IMR-90 (cell line): ENCODE measurements around the gene SVEP1. TPM values are rescaled to one million over a fixed set of nuclear protein-coding genes. Genes with fewer than 3 reads are reported as not detected.

ENCODE experiments used
- ATAC-seq: fragments of 200-7000 bp; cut with Tn5 transposase; 2 replicates; pipeline ENCODE4 v1.9.1; 2020; ENCODE audit warnings: low read depth, mild to moderate bottlenecking, moderate library complexity
- BruUV-seq: library from RNA; stranded (reverse); fragments of 400-500 nt; replicated peaks from 2 replicates; lab custom pipeline; 2021; lab: Mats Ljungman, UMichigan
- CTCF ChIA-PET: fragments of 300-600 bp; formaldehyde crosslinking; extraction: SDS; loops from one replicate; lab custom pipeline; 2021; ENCODE audit warnings: antibody characterized with exemption; lab: Yijun Ruan, JAX
- POLR2A ChIA-PET: fragments of 300-600 bp; sonication (Branson Sonifier 250); formaldehyde crosslinking; loops from one replicate; lab custom pipeline; 2022; ENCODE audit warnings: antibody characterized with exemption; ENCODE audit not compliant: unreplicated experiment; lab: Charles Lee
- DNase-seq: peaks from one replicate; pipeline ENCODE4 v3.0.0; 2013
- H2AFZ ChIP-seq: replicated peaks from 2 replicates; pipeline ENCODE3; 2013; ENCODE audit warnings: low read length, mild to moderate bottlenecking; ENCODE audit not compliant: poor library complexity
- H2AK5ac ChIP-seq: 2 replicates; pipeline ENCODE4 v1.6.1; 2013; ENCODE audit warnings: low read depth, low read length, inconsistent platforms
- H2AK9ac ChIP-seq: replicated peaks from 2 replicates; pipeline ENCODE3; 2013; ENCODE audit warnings: mild to moderate bottlenecking, low read depth, low read length, moderate library complexity; ENCODE audit not compliant: poor library complexity
- H2BK120ac ChIP-seq: 2 replicates; pipeline ENCODE4 v1.6.1; 2013; ENCODE audit warnings: low read depth, low read length, inconsistent platforms
- H2BK15ac ChIP-seq: 3 replicates; pipeline ENCODE4 v1.6.1; 2013; ENCODE audit warnings: low read depth, low read length, inconsistent platforms
- H2BK20ac ChIP-seq: 2 replicates; pipeline ENCODE4 v1.6.1; 2013; ENCODE audit warnings: low read depth, mild to moderate bottlenecking, inconsistent platforms, low read length, moderate library complexity
- H2BK5ac ChIP-seq: 2 replicates; pipeline ENCODE4 v1.6.1; 2013; ENCODE audit warnings: mild to moderate bottlenecking, low read depth, low read length, inconsistent platforms; ENCODE audit not compliant: poor library complexity, severe bottlenecking
- H3K14ac ChIP-seq: replicated peaks from 2 replicates; pipeline ENCODE4 v1.6.1; 2013; ENCODE audit warnings: low read depth, low read length, inconsistent platforms
- H3K18ac ChIP-seq: 2 replicates; pipeline ENCODE4 v1.6.1; 2013; ENCODE audit warnings: low read depth, low read length, control low read depth
- H3K23ac ChIP-seq: 2 replicates; pipeline ENCODE4 v1.6.1; 2013; ENCODE audit warnings: low read depth, low read length, inconsistent platforms
- H3K27ac ChIP-seq: 2 replicates; pipeline ENCODE4 v1.5.1; 2013; ENCODE audit warnings: mild to moderate bottlenecking, control low read depth, low read length; ENCODE audit not compliant: insufficient read depth
- H3K27me3 ChIP-seq: 2 replicates; pipeline ENCODE4 v1.6.1; 2013; ENCODE audit warnings: low read length; ENCODE audit not compliant: control insufficient read depth, insufficient read depth
- H3K36me3 ChIP-seq: 2 replicates; pipeline ENCODE4 v1.6.1; 2013; ENCODE audit warnings: low read length, mixed read lengths; ENCODE audit not compliant: control insufficient read depth, insufficient read depth
- H3K4ac ChIP-seq: 2 replicates; pipeline ENCODE4 v1.6.1; 2013; ENCODE audit warnings: low read depth, low read length, inconsistent platforms
- H3K4me1 ChIP-seq: 2 replicates; pipeline ENCODE4 v1.6.1; 2013; ENCODE audit warnings: low read length, mixed read lengths; ENCODE audit not compliant: control insufficient read depth, insufficient read depth
- H3K4me2 ChIP-seq: 2 replicates; pipeline ENCODE4 v1.6.1; 2013; ENCODE audit warnings: low read depth, mild to moderate bottlenecking, control low read depth, low read length, moderate library complexity
- H3K4me3 ChIP-seq: 2 replicates; pipeline ENCODE4 v1.5.1; 2013; ENCODE audit warnings: low read depth, mild to moderate bottlenecking, control low read depth, low read length, moderate library complexity; ENCODE audit not compliant: insufficient read depth
- H3K56ac ChIP-seq: 2 replicates; pipeline ENCODE4 v1.6.1; 2013; ENCODE audit warnings: low read length, inconsistent platforms; ENCODE audit not compliant: insufficient read depth; ENCODE audit errors: extremely low read depth
- H3K79me1 ChIP-seq, 2 experiments: 2 replicates each; pipeline ENCODE4 v1.6.1; 2013; ENCODE audit warnings: low read length in 2 of 2, inconsistent platforms in 1 of 2, low read depth in 1 of 2
- H3K9ac ChIP-seq: 2 replicates; pipeline ENCODE4 v1.6.1; 2013; ENCODE audit warnings: low read depth, low read length, control low read depth
- H3K9me1 ChIP-seq: 2 replicates; pipeline ENCODE4 v1.6.1; 2013; ENCODE audit warnings: low read length, inconsistent platforms; ENCODE audit not compliant: insufficient read depth
- H3K9me3 ChIP-seq: 2 replicates; pipeline ENCODE4 v1.6.1; 2013; ENCODE audit warnings: low read length; ENCODE audit not compliant: control insufficient read depth, insufficient read depth
- H4K20me1 ChIP-seq: 2 replicates; pipeline ENCODE4 v1.6.1; 2013; ENCODE audit warnings: low read length, inconsistent platforms; ENCODE audit not compliant: insufficient read depth
- H4K5ac ChIP-seq: 2 replicates; pipeline ENCODE4 v1.6.1; 2013; ENCODE audit warnings: mild to moderate bottlenecking, low read depth, low read length, control low read depth
- H4K8ac ChIP-seq, 2 experiments: 2 replicates each; pipeline ENCODE4 v1.6.1; 2013; ENCODE audit warnings: low read depth in 2 of 2, low read length in 2 of 2, control low read depth in 1 of 2, inconsistent platforms in 1 of 2
- H4K91ac ChIP-seq: 2 replicates; pipeline ENCODE4 v1.6.1; 2013; ENCODE audit warnings: low read depth, low read length, inconsistent platforms; ENCODE audit not compliant: insufficient read depth
- BHLHE40 ChIP-seq: fragments of 150-350 bp; IDR thresholded peaks from 2 replicates; pipeline ENCODE4 v1.6.1; 2016; ENCODE audit warnings: mild to moderate bottlenecking, low read depth, low read length
- CEBPB ChIP-seq: IDR thresholded peaks from 2 replicates; pipeline ENCODE4 v1.6.1; 2012; ENCODE audit warnings: low read depth, low read length, improper control_type of control experiment
- CHD1 ChIP-seq: IDR thresholded peaks from 2 replicates; pipeline ENCODE4 v1.6.1; 2012; ENCODE audit warnings: low read depth, low read length, improper control_type of control experiment
- CTCF ChIP-seq: conservative IDR thresholded peaks from 2 replicates; pipeline ENCODE4 v1.5.1; 2012; ENCODE audit warnings: mild to moderate bottlenecking, low read depth, low read length, improper control_type of control experiment
- FOS ChIP-seq: fragments of 150-350 bp; IDR thresholded peaks from 2 replicates; pipeline ENCODE4 v1.6.1; 2016; ENCODE audit warnings: low read depth, low read length
- MAFK ChIP-seq: IDR thresholded peaks from 2 replicates; pipeline ENCODE4 v1.6.1; 2012; ENCODE audit warnings: low read depth, low read length, improper control_type of control experiment
- MAZ ChIP-seq: IDR thresholded peaks from 2 replicates; pipeline ENCODE4 v1.6.1; 2012; ENCODE audit warnings: low read depth, mild to moderate bottlenecking, low read length, improper control_type of control experiment, moderate library complexity, borderline replicate concordance
- MXI1 ChIP-seq: IDR thresholded peaks from 2 replicates; pipeline ENCODE4 v1.6.1; 2012; ENCODE audit warnings: low read depth, mild to moderate bottlenecking, low read length, moderate library complexity, borderline replicate concordance
- POLR2A ChIP-seq: IDR thresholded peaks from 2 replicates; pipeline ENCODE4 v1.6.1; 2012; ENCODE audit warnings: mild to moderate bottlenecking, low read depth, low read length
- RAD21 ChIP-seq: IDR thresholded peaks from 2 replicates; pipeline ENCODE4 v1.6.1; 2012; ENCODE audit warnings: low read length, improper control_type of control experiment
- RCOR1 ChIP-seq: IDR thresholded peaks from 2 replicates; pipeline ENCODE4 v1.6.1; 2012; ENCODE audit warnings: mild to moderate bottlenecking, low read length, improper control_type of control experiment; ENCODE audit not compliant: insufficient replicate concordance
- SMC3 ChIP-seq: fragments of 150-350 bp; IDR thresholded peaks from 2 replicates; pipeline ENCODE4 v1.6.1; 2016; ENCODE audit warnings: low read depth, mild to moderate bottlenecking, antibody characterized with exemption, low read length, moderate library complexity
- USF2 ChIP-seq: fragments of 150-350 bp; IDR thresholded peaks from 2 replicates; pipeline ENCODE4 v1.6.1; 2017; ENCODE audit warnings: mild to moderate bottlenecking, antibody characterized with exemption, low read length, low read depth
- WGBS, 2 experiments: methylation state at CpG; one replicate each; pipeline versions ENCODE4 v1.1.5 to v1.1.7; 2013; ENCODE audit warnings: missing lambda C conversion rate in 2 of 2; ENCODE audit not compliant: insufficient read length in 1 of 2; ENCODE audit errors: extremely low coverage in 2 of 2; 5-methylcytosine and 5-hydroxymethylcytosine counted together
- dilution Hi-C: fragments of 300-500 bp; cut with HindIII; formaldehyde crosslinking; loops from one replicate; pipeline ENCODE4 v1.14.3; 2018; ENCODE audit warnings: low sequenced_read_pairs; ENCODE audit not compliant: unreplicated experiment
- in situ Hi-C: fragments of 300-500 bp; cut with MboI; formaldehyde crosslinking; loops from 3 replicates; pipeline ENCODE4 v1.14.3; 2019; ENCODE audit warnings: low sequenced_read_pairs, inconsistent platforms, mixed read lengths
- intact Hi-C: fragments of 100-400 bp; cut with micrococcal nuclease; formaldehyde crosslinking; loops from 2 replicates; pipeline ENCODE4 v1.10.0; 2022
- polyA plus RNA-seq, 3 experiments: library from polyadenylated mRNA; depleted of rRNA; stranded (reverse); fragments of >200 nt; gene quantifications; 2 replicates each; pipeline ENCODE4 v1.2.3, GENCODE V29; 2012; ENCODE audit warnings: low replicate concordance in 1 of 3
- total RNA-seq: library from RNA; depleted of rRNA; stranded (reverse); fragments of >200 nt; gene quantifications from 2 replicates; pipeline ENCODE4 v1.2.3, GENCODE V29; 2012
- TF ChIP-seq, protein P1 (sequence below): fragments of 150-350 bp; IDR thresholded peaks from 2 replicates; pipeline ENCODE4 v1.6.1; 2016; ENCODE audit warnings: low read depth, mild to moderate bottlenecking, low read length, moderate library complexity, borderline replicate concordance

SVEP1 gene
- total and polyA plus RNA-seq, 2 of the 4 experiments (the other 2 are of a cell fraction) = 4.8 to 16.7 TPM

GRCh38 chr9:110391826-110392485 is 187.6 kb downstream of the SVEP1 start:
- Histone ChIP-seq H3K27ac (no peak overlapping the region), H2AFZ (no peak overlapping the region), H4K20me1 (no peaks in the 10 kb centered on the region), H3K9me3 (0 out of 2 replicates have a peak, but pooled peaks cover 2% of the 10 kb centered on the region), H3K79me1 (no peaks in the 10 kb centered on the region), H3K27me3 (no peaks in the 10 kb centered on the region), H4K5ac (no peak overlapping the region), H2AK9ac (no peak overlapping the region), H3K4me3 (no peak overlapping the region), H3K36me3 (peaks cover 4% of the 10 kb centered on the region; the same call in 1 of the 2 replicates), H3K4me2 (no peak overlapping the region), H3K14ac (no peak overlapping the region), H4K91ac (no peak overlapping the region), H3K4ac (no peak overlapping the region), H3K9ac (no peak overlapping the region), H2BK5ac (no peak overlapping the region), H2BK15ac (no peak overlapping the region), H3K9me1 (no peaks in the 10 kb centered on the region), H4K8ac (no peak overlapping the region), H2AK5ac (no peak overlapping the region), H2BK120ac (no peak overlapping the region), H3K56ac (no peak overlapping the region), H2BK20ac (no peak overlapping the region), H3K23ac (no peak overlapping the region), H3K4me1 (no peaks in the 10 kb centered on the region), H3K18ac (no peak overlapping the region)
- TF ChIP-seq MAFK (no peak), MAZ (no peak), POLR2A (no peak), MXI1 (no peak), USF2 (no peak), CHD1 (no peak), BHLHE40 (no peak), FOS (no peak), CTCF (no peak), RCOR1 (no peak), SMC3 (no peak), RAD21 (no peak), CEBPB (no peak)
- TF ChIP-seq, protein P1, sequence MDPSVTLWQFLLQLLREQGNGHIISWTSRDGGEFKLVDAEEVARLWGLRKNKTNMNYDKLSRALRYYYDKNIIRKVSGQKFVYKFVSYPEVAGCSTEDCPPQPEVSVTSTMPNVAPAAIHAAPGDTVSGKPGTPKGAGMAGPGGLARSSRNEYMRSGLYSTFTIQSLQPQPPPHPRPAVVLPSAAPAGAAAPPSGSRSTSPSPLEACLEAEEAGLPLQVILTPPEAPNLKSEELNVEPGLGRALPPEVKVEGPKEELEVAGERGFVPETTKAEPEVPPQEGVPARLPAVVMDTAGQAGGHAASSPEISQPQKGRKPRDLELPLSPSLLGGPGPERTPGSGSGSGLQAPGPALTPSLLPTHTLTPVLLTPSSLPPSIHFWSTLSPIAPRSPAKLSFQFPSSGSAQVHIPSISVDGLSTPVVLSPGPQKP = no peak
- BruUV-seq = no TSS peak
- no CpG with 5 or more reads among the region's 2 CpGs for WGBS, 2 experiments
- ChIA-PET CTCF (interaction anchor here (1.2 kb wide), 1 partner anchor 24 kb away, joined by 3 read pairs; no protein-coding TSS in a partner anchor), POLR2A (no interaction called here)
- DNase-seq (no peak), ATAC-seq (no peak; the same call in 1 of the 2 replicates)
- dilution Hi-C loops (no loop called here), in situ Hi-C loops (no loop called here), intact Hi-C loops (no loop called here)
